OCI-LY3 (cell line): ENCODE results near the gene NOTUM.

Experiments used
- H2AFZ ChIP-seq: fragments of 200-600, 300-600 bp; shearing (Covaris generic); 2 replicates; pipeline ENCODE4 v1.6.0; 2014; ENCODE audit warnings: antibody characterized with exemption, low read depth, low read length
- H3K27ac ChIP-seq: fragments of 200-600, 300-600 bp; sonication (generic); 2 replicates; pipeline ENCODE4 v1.5.1; 2014; ENCODE audit warnings: mild to moderate bottlenecking, low read length, moderate library complexity, mixed read lengths
- H3K27me3 ChIP-seq: fragments of 200-600, 300-600 bp; sonication (generic); 2 replicates; pipeline ENCODE4 v1.6.1; 2014; ENCODE audit warnings: low read depth, low read length, mixed read lengths
- H3K36me3 ChIP-seq: fragments of 200-600, 300-600 bp; sonication (generic); replicated peaks from 2 replicates; pipeline ENCODE3; 2014; ENCODE audit warnings: low read depth, low read length, mixed read lengths
- H3K4me1 ChIP-seq: fragments of 300-600, 200-600 bp; sonication (generic); 2 replicates; pipeline ENCODE4 v1.6.1; 2014; ENCODE audit warnings: low read length, mixed read lengths
- H3K4me2 ChIP-seq: fragments of 200-600, 300-600 bp; sonication (generic); 2 replicates; pipeline ENCODE4 v1.6.1; 2014; ENCODE audit warnings: low read length, mixed read lengths
- H3K4me3 ChIP-seq: fragments of 300-600, 200-600 bp; sonication (generic); 2 replicates; pipeline ENCODE4 v1.5.1; 2014; ENCODE audit warnings: antibody characterized with exemption, mild to moderate bottlenecking, low read length, moderate library complexity
- H3K79me2 ChIP-seq: fragments of 300-600, 200-600 bp; shearing (Covaris generic); 2 replicates; pipeline ENCODE4 v1.6.1; 2014; ENCODE audit warnings: mild to moderate bottlenecking, low read length, mixed read lengths
- H3K9ac ChIP-seq: fragments of 300-600, 200-600 bp; shearing (Covaris generic); 2 replicates; pipeline ENCODE4 v1.6.0; 2014; ENCODE audit warnings: mild to moderate bottlenecking, low read length, moderate library complexity
- H3K9me3 ChIP-seq: fragments of 200-600, 300-600 bp; shearing (Covaris generic); 2 replicates; pipeline ENCODE4 v1.6.1; 2014; ENCODE audit warnings: low read length, mixed read lengths; ENCODE audit not compliant: insufficient read depth
- H4K20me1 ChIP-seq: fragments of 200-600, 300-600 bp; sonication (generic); 2 replicates; pipeline ENCODE4 v1.6.1; 2016; ENCODE audit warnings: low read length, mixed read lengths; ENCODE audit not compliant: insufficient read depth
- CTCF ChIP-seq: fragments of 200-600, 300-600 bp; sonication (generic); IDR thresholded peaks from 2 replicates; pipeline ENCODE4 v1.5.1; 2014; ENCODE audit warnings: antibody characterized with exemption, low read length, low read depth
- EZH2phosphoT487 ChIP-seq: fragments of 200-600 bp; shearing (Covaris generic); IDR thresholded peaks from 2 replicates; pipeline ENCODE4 v1.6.1; 2018; ENCODE audit warnings: antibody characterized with exemption, mixed run types, low read depth

NOTUM gene

GRCh38 chr17:81952792-81953228 lies 8.2 kb downstream of the NOTUM start:
- no peaks in the 10 kb centered on the region for H3K27me3 ChIP-seq
- H3K4me3 ChIP-seq, result no peak overlapping the region
- no peak overlapping the region for H2AFZ ChIP-seq
- H3K9ac ChIP-seq, result no peak overlapping the region
- no peak overlapping the region for H3K4me2 ChIP-seq
- no peaks in the 10 kb centered on the region for H3K79me2 ChIP-seq
- TF ChIP-seq CTCF (no peak), EZH2phosphoT487 (no peak)
- H4K20me1 ChIP-seq, result no peaks in the 10 kb centered on the region
- no peaks in the 10 kb centered on the region for H3K36me3 ChIP-seq
- H3K4me1 ChIP-seq, result no peaks in the 10 kb centered on the region
- no peaks in the 10 kb centered on the region for H3K9me3 ChIP-seq
- no peak overlapping the region for H3K27ac ChIP-seq

- TF ChIP-seq CTCF (no peak), EZH2phosphoT487 (no peak)
- Histone ChIP-seq H3K79me2 (no peaks in the 10 kb centered on the region), H3K9ac (no peak overlapping the region)
These were observed 9.0 kb downstream of the NOTUM start for GRCh38 chr17:81951785-81952684.

GRCh38 chr17:81950501-81950900 lies 10.5 kb downstream of the NOTUM start:
- Histone ChIP-seq H3K27ac (no peak overlapping the region), H3K27me3 (no peaks in the 10 kb centered on the region), H3K4me3 (no peak overlapping the region), H3K4me1 (no peaks in the 10 kb centered on the region), H3K9me3 (no peaks in the 10 kb centered on the region), H3K36me3 (no peaks in the 10 kb centered on the region), H2AFZ (no peak overlapping the region), H3K79me2 (no peaks in the 10 kb centered on the region), H3K9ac (no peak overlapping the region), H3K4me2 (no peak overlapping the region), H4K20me1 (no peaks in the 10 kb centered on the region)
- TF ChIP-seq EZH2phosphoT487, result no peak
- TF ChIP-seq CTCF, result no peak

More at GRCh38 chr17:81951785-81952684, 9.0 kb downstream of the NOTUM start:
- H4K20me1 ChIP-seq, result no peaks in the 10 kb centered on the region
- H3K27ac ChIP-seq, result no peak overlapping the region
- H2AFZ ChIP-seq, result no peak overlapping the region
- no peaks in the 10 kb centered on the region for H3K4me1 ChIP-seq
- H3K9me3 ChIP-seq, result no peaks in the 10 kb centered on the region
- no peak overlapping the region for H3K4me2 ChIP-seq
- H3K36me3 ChIP-seq, result no peaks in the 10 kb centered on the region
- no peak overlapping the region for H3K4me3 ChIP-seq
- H3K27me3 ChIP-seq, result no peaks in the 10 kb centered on the region

GRCh38 chr17:81948635-81949378 lies 12.2 kb downstream of the NOTUM start:
- H3K27me3 ChIP-seq, result peaks cover 6% of the 10 kb centered on the region; the same call in 1 of the 2 replicates
- no peak overlapping the region for H3K9ac ChIP-seq
- no peaks in the 10 kb centered on the region for H4K20me1 ChIP-seq
- no peak overlapping the region for H3K27ac ChIP-seq
- peaks cover 5% of the 10 kb centered on the region for H3K4me1 ChIP-seq
- H3K4me3 ChIP-seq, result no peak overlapping the region
- H3K36me3 ChIP-seq, result no peaks in the 10 kb centered on the region
- H3K9me3 ChIP-seq, result no peaks in the 10 kb centered on the region
- H3K4me2 ChIP-seq, result no peak overlapping the region
- H3K79me2 ChIP-seq, result no peaks in the 10 kb centered on the region
- no peak overlapping the region for H2AFZ ChIP-seq
- TF ChIP-seq CTCF (no peak), EZH2phosphoT487 (no peak)
